ENCODE data around the gene NDRG2. TPM values are rescaled to one million over a fixed set of nuclear protein-coding genes. Genes with fewer than 3 reads are reported as not detected.
A peak's percentile ranks its signal among the peaks of the same experiment; 100 is the strongest.
"Not testable (repeated sequence)": the region's sequence is repeated elsewhere in the genome, so short reads cannot be mapped to it uniquely, and the experiment has no call there.

Gene NDRG2
- total RNA-seq, 1 donor, result 1.8 TPM

- H3K4me3 ChIP-seq (ENCODE audit: low read depth, low read length), result no peak overlapping the region
- peak; percentile 59 for DNase-seq (ENCODE audit: low read depth)
- no peak for TF ChIP-seq CTCF (IDR thresholded peaks at IDR 0.05; ENCODE audit: insufficient read depth, low read length)
Measured at GRCh38 chr14:21048638-21049037, 23.8 kb upstream of the NDRG2 start.

- H3K4me3 ChIP-seq (ENCODE audit: low read depth, low read length), result no peak overlapping the region
- peak; percentile 92 for DNase-seq (ENCODE audit: low read depth)
- no peak for TF ChIP-seq CTCF (IDR thresholded peaks at IDR 0.05; ENCODE audit: insufficient read depth, low read length)
Measured at GRCh38 chr14:21047378-21047781, 22.5 kb upstream of the NDRG2 start.

DNA sequence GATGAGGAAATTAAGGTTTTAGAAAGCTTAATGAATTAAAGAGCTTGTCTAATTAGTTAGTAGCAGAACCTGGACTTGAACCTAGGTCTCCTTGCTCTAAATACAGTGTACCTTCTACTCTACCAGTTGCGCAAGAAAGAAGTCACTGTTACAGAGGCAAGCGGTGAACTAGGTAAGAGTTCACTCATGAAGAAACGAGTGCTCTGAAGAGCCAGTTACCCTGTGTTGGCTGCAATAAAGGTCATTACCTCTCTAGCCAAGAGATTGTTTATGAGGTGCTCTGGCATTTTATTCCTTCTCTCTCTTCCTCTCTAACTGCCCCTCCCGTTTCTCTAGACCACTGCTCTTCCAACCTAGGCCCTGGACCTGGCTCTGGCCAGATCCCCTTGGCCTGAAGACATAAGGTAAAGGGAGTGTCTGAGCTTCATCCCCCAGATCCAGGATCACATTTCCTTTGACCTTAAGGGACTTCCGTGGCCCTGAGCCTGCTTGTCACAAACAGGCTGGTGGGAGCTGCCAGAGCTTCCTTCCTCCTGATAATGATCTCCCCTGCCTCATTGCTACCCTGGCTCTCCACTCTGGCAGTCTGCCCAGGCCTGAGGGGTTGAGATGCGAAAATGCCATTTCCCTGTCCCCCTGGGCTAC, 19.2 kb upstream of the NDRG2 start:
- no peak overlapping the region for H3K4me3 ChIP-seq (ENCODE audit: low read depth, low read length)
- DNase-seq (ENCODE audit: low read depth), result no peak
- no peak for TF ChIP-seq CTCF (IDR thresholded peaks at IDR 0.05; ENCODE audit: insufficient read depth, low read length)

DNA sequence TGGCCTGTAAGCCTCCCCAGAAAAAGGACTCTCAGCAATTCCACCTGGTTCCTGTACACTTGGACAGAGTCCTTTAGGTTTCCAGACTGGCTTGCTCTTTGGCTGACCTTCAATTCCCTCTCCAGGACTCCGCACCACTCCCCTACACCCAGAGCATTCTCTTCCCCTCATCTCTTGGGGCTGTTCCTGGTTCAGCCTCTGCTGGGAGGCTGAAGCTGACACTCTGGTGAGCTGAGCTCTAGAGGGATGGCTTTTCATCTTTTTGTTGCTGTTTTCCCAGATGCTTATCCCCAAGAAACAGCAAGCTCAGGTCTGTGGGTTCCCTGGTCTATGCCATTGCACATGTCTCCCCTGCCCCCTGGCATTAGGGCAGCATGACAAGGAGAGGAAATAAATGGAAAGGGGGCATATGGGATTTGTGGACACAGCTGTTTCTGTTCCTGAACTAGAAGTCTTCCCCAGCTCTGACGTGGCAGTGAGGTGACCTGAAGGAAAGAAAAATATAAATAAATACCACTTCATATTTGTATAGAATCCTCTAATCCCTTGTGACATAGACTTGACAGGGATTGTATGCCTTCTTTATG, 18.6 kb upstream of the NDRG2 start:
- TF ChIP-seq CTCF (IDR thresholded peaks at IDR 0.05; ENCODE audit: insufficient read depth, low read length), result no peak

DNA sequence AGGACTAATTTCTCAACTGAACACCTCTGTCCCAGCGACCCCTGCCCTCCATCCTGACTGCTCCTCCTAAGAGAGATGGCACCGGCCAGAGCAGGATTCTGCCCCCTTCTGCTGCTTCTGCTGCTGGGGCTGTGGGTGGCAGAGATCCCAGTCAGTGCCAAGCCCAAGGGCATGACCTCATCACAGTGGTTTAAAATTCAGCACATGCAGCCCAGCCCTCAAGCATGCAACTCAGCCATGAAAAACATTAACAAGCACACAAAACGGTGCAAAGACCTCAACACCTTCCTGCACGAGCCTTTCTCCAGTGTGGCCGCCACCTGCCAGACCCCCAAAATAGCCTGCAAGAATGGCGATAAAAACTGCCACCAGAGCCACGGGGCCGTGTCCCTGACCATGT, 18.1 kb upstream of the NDRG2 start:
- TF ChIP-seq CTCF (IDR thresholded peaks at IDR 0.05; ENCODE audit: insufficient read depth, low read length), result no peak
- no peak for DNase-seq (ENCODE audit: low read depth)
- H3K4me3 ChIP-seq (ENCODE audit: low read depth, low read length), result no peak overlapping the region

More for the DNA sequence above, 18.6 kb upstream of the NDRG2 start:
- no peak overlapping the region for H3K4me3 ChIP-seq (ENCODE audit: low read depth, low read length)
- DNase-seq (ENCODE audit: low read depth), result no peak

GRCh38 chr14:21041676-21042433, 17.0 kb upstream of the NDRG2 start, which contains the start of gene RNASE7:
RNASE7 (plus strand) TSS chr14:21042362; CDS start chr14:21042993, 631 bp downstream.
- TF ChIP-seq CTCF (IDR thresholded peaks at IDR 0.05; ENCODE audit: insufficient read depth, low read length), result no peak
- peak; percentile 53 for DNase-seq (ENCODE audit: low read depth)
- H3K4me3 ChIP-seq (ENCODE audit: low read depth, low read length), result no peak within 1 kb of the TSS

DNA sequence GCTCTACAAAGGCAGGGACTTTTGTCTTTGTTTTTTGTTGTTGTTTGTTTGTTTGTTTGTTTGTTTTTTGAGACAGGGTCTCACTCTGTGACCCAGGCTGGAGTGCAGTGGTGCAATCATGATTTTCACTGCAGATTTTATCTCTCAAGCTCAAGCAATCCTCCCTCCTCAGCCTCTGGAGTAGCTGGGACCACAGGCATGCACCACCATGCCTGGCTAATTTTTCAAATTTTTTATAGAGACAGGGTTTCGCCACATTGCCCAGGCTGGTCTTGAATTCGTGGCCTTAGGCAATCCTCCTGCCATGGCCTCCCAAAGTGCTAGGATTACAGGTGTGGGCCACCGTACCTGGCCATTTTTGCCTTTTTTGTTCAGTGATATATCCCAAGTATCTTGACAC, 16.1 kb upstream of the NDRG2 start:
- DNase-seq (ENCODE audit: low read depth); H3K4me3 ChIP-seq (ENCODE audit: low read depth, low read length): not testable (repeated sequence)
